GM23248 (cell line): ENCODE data around the gene AKAP13. TPM values are rescaled to one million over a fixed set of nuclear protein-coding genes. Genes with fewer than 3 reads are reported as not detected.

Experiments
- DNase-seq: peaks from one replicate; pipeline ENCODE4 v3.0.0-alpha.2; 2015
- H2AFZ ChIP-seq: fragments of 200-600 bp; sonication (generic); 2 replicates; pipeline ENCODE4 v1.6.1; 2016; ENCODE audit warnings: antibody characterized with exemption
- H3F3A ChIP-seq: fragments of 200-600 bp; sonication (generic); 2 replicates; pipeline ENCODE4 v1.6.1; 2016; ENCODE audit warnings: mild to moderate bottlenecking, antibody characterized with exemption, mixed run types; ENCODE audit not compliant: insufficient read depth
- H3K27ac ChIP-seq: fragments of 200-600 bp; sonication (generic); 2 replicates; pipeline ENCODE4 v1.5.1; 2016; ENCODE audit warnings: mild to moderate bottlenecking
- H3K27me3 ChIP-seq: fragments of 200-600 bp; sonication (generic); replicated peaks from 2 replicates; pipeline ENCODE4 v1.6.1; 2016; ENCODE audit warnings: mild to moderate bottlenecking; ENCODE audit not compliant: insufficient read depth
- H3K36me3 ChIP-seq: fragments of 200-600 bp; sonication (generic); 2 replicates; pipeline ENCODE4 v1.6.1; 2016; ENCODE audit warnings: low read depth, mild to moderate bottlenecking
- H3K4me1 ChIP-seq: fragments of 200-600 bp; sonication (generic); 2 replicates; pipeline ENCODE4 v1.6.1; 2016; ENCODE audit warnings: mild to moderate bottlenecking; ENCODE audit not compliant: insufficient read depth
- H3K4me2 ChIP-seq: fragments of 200-600 bp; sonication (generic); one replicate; pipeline ENCODE4 v1.6.1; 2016; ENCODE audit warnings: mild to moderate bottlenecking; ENCODE audit not compliant: unreplicated experiment
- H3K4me3 ChIP-seq: fragments of 200-600 bp; sonication (generic); 2 replicates; pipeline ENCODE4 v1.5.1; 2016; ENCODE audit warnings: mild to moderate bottlenecking
- H3K79me2 ChIP-seq: fragments of 200-600 bp; sonication (generic); 2 replicates; pipeline ENCODE4 v1.6.1; 2016; ENCODE audit warnings: mild to moderate bottlenecking; ENCODE audit not compliant: insufficient read depth
- H3K9ac ChIP-seq: fragments of 200-600 bp; sonication (generic); 2 replicates; pipeline ENCODE4 v1.6.1; 2016; ENCODE audit warnings: mild to moderate bottlenecking
- H3K9me2 ChIP-seq: fragments of 200-600 bp; sonication (generic); 2 replicates; pipeline ENCODE4 v1.6.1; 2016; ENCODE audit warnings: mixed run types, mild to moderate bottlenecking, moderate library complexity; ENCODE audit not compliant: insufficient read depth
- H3K9me3 ChIP-seq: fragments of 200-600 bp; sonication (generic); one replicate; pipeline ENCODE4 v1.6.1; 2017; ENCODE audit warnings: low read depth
- H4K20me1 ChIP-seq: fragments of 200-600 bp; sonication (generic); 2 replicates; pipeline ENCODE4 v1.6.0; 2016; ENCODE audit not compliant: insufficient read depth
- EZH2 ChIP-seq: fragments of 200-600 bp; sonication (generic); IDR thresholded peaks from 2 replicates; pipeline ENCODE4 v1.6.1; 2018; ENCODE audit warnings: antibody characterized with exemption, mild to moderate bottlenecking; ENCODE audit not compliant: insufficient read depth, poor library complexity, severe bottlenecking
- EZH2phosphoT487 ChIP-seq: fragments of 200-600 bp; sonication (generic); IDR thresholded peaks from 2 replicates; pipeline ENCODE4 v1.6.1; 2018; ENCODE audit warnings: antibody characterized with exemption, moderate library complexity, mild to moderate bottlenecking, low read depth; ENCODE audit not compliant: insufficient read depth
- WGBS, 2 experiments: methylation state at CpG; one replicate each; pipeline ENCODE4 v1.1.6; 2015 to 2017; ENCODE audit warnings: low lambda C conversion rate in 2 of 2, low coverage in 1 of 2; ENCODE audit errors: missing lambda C conversion rate in 2 of 2; 5-methylcytosine and 5-hydroxymethylcytosine counted together
- in situ Hi-C: fragments of 300-500 bp; cut with MboI; formaldehyde crosslinking; loops from 2 replicates; pipeline ENCODE4 v1.15.0; 2020
- polyA plus RNA-seq: library from polyadenylated mRNA; unstranded; fragments of >200 nt; fragmentation: Nextera tagmentation; extraction: Ambion mirVana; gene quantifications from 2 replicates; pipeline ENCODE4 v1.2.1, GENCODE V29; 2016
- total RNA-seq: library from RNA; depleted of rRNA; stranded (reverse); fragments of >200 nt; shearing (Covaris generic); gene quantifications from 2 replicates; pipeline ENCODE4 v1.2.3, GENCODE V29; 2014

AKAP13 gene
- total and polyA plus RNA-seq, 2 experiments from 2014 or later: 26.5 to 27.7 TPM

DNA sequence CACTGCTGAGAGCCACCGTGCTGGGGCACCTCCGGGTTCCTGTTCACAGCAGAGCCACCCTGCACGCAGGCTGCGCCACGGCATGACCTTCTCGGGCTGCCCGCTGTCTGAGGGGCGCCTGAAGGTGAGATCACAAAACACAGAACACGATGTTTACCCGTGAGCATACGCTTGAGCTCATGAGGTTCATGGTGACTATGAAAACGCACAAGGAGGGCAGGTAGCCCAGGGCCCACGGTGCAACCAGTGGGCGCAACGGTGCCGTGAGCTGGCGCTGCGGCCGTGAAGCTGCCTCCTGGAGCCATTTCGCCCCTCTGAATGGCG is 378.2 kb downstream of the AKAP13 start:
- no peak overlapping the region for H3K4me2 ChIP-seq
- H3K27me3 ChIP-seq: no peaks in the 10 kb centered on the region
- H3F3A ChIP-seq: no peaks in the 10 kb centered on the region
- no peak overlapping the region for H3K9ac ChIP-seq
- no peaks in the 10 kb centered on the region for H3K79me2 ChIP-seq
- in situ Hi-C loops: no loop called here
- no peak overlapping the region for H3K4me3 ChIP-seq
- H3K4me1 ChIP-seq: no peaks in the 10 kb centered on the region
- no peaks in the 10 kb centered on the region for H3K36me3 ChIP-seq
- no peak overlapping the region for H3K27ac ChIP-seq
- H4K20me1 ChIP-seq: no peaks in the 10 kb centered on the region
- H3K9me3 ChIP-seq: no peaks in the 10 kb centered on the region
- 96 to 98% methylated on average over 21 of the region's 21 CpGs for WGBS, 2 experiments
- H2AFZ ChIP-seq: no peak overlapping the region
- TF ChIP-seq EZH2phosphoT487: no peak
- TF ChIP-seq EZH2: no peak
- no peaks in the 10 kb centered on the region for H3K9me2 ChIP-seq
- DNase-seq: no peak

DNA sequence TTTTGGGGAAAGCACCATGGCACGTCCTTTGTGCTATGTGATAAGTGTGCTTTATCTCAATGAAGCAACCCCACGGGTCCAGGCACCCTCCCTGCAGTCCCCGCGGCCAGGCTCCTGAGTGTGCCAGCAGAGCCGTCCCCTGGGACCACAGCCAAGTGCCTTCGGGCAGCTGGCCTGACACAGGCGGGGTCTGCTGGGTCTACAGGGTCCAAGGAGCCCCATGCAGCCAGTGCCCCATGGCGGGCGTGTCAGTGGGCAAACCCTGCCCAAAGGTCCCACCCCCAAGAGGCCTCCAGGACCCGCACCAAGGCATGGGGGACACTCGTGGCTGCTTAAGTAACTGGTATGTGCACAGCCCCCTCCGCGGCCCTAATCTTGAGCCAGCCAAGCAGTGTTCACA is 379.0 kb downstream of the AKAP13 start:
- Histone ChIP-seq H3K36me3 (no peaks in the 10 kb centered on the region), H2AFZ (no peak overlapping the region), H3K27me3 (no peaks in the 10 kb centered on the region), H3K4me3 (no peak overlapping the region), H3K9ac (no peak overlapping the region), H3K4me1 (peaks cover 2% of the 10 kb centered on the region; the same call in 1 of the 2 replicates), H3K79me2 (no peaks in the 10 kb centered on the region), H3K4me2 (no peak overlapping the region), H3K9me3 (no peaks in the 10 kb centered on the region), H4K20me1 (no peaks in the 10 kb centered on the region), H3F3A (no peaks in the 10 kb centered on the region), H3K27ac (no peak overlapping the region), H3K9me2 (no peaks in the 10 kb centered on the region)
- in situ Hi-C loops: no loop called here
- 68 to 86% methylated on average over 10 of the region's 13 CpGs for WGBS, 2 experiments
- TF ChIP-seq EZH2 (no peak), EZH2phosphoT487 (no peak)
- no peak for DNase-seq

- no peaks in the 10 kb centered on the region for H3K9me3 ChIP-seq
- H3K27ac ChIP-seq: no peak overlapping the region
- H3K79me2 ChIP-seq: no peaks in the 10 kb centered on the region
- H3F3A ChIP-seq: no peaks in the 10 kb centered on the region
- WGBS, 2 experiments: 85 to 88% methylated on average over 5 to 6 of the region's 6 CpGs
- in situ Hi-C loops: no loop called here
- no peak overlapping the region for H2AFZ ChIP-seq
- H3K4me3 ChIP-seq: no peak overlapping the region
- peaks cover 7% of the 10 kb centered on the region; the same call in 1 of the 2 replicates for H3K4me1 ChIP-seq
- no peak overlapping the region for H3K4me2 ChIP-seq
- no peaks in the 10 kb centered on the region for H3K9me2 ChIP-seq
- no peaks in the 10 kb centered on the region for H4K20me1 ChIP-seq
- H3K27me3 ChIP-seq: no peaks in the 10 kb centered on the region
- TF ChIP-seq EZH2 (no peak), EZH2phosphoT487 (no peak)
- no peak for DNase-seq
- H3K9ac ChIP-seq: no peak overlapping the region
- H3K36me3 ChIP-seq: no peaks in the 10 kb centered on the region
Measured at GRCh38 chr15:85760049-85760448, 379.6 kb downstream of the AKAP13 start.

DNA sequence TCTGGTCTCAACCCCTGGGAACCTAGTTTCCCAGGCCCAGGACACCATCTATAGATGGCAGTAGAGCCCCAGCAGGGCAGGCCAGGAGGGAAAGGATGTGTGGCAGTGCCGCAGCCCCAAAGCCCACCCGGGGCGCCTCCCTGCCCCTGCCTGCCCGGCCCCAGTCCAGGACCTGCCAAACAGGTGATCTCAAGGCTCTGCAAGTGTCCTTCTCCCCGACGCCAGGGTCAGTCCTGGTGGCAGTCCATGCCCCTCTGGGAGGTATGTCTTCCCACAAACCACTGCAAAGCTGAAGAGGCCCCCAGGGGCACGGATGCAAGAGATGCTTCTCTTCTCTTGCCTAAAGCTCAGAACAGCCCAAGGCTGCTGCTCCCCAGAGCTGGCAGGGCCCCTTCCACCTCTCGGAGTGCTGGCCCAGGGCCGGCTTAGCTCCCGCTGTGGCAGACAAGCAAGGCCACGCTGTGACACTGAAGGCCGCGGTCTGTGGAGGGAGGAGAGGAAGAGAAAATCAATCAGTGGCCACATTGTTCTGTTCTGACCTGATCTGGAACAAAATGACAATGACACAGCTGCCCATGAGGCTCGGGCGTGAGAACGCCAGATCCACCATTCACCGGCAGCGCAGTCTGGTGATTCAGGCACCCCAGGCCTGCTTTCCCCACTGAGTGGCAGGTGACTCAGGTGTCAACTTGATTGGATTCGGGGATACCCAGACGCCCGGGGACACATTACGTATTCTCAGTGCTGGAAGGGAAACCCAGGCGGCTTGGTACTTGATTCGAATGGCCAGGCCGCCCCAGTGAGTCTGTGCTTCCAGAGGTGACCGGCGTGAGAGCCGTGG is 380.3 kb downstream of the AKAP13 start:
- 93% methylated on average over 21 to 28 of the region's 28 CpGs for WGBS, 2 experiments
- Histone ChIP-seq H3K27me3 (no peaks in the 10 kb centered on the region), H3K9ac (no peak overlapping the region), H3F3A (no peaks in the 10 kb centered on the region), H3K9me3 (no peaks in the 10 kb centered on the region), H3K4me1 (peaks cover 7% of the 10 kb centered on the region; the same call in 1 of the 2 replicates), H3K27ac (no peak overlapping the region), H4K20me1 (no peaks in the 10 kb centered on the region), H3K79me2 (no peaks in the 10 kb centered on the region), H3K4me3 (no peak overlapping the region), H3K9me2 (no peaks in the 10 kb centered on the region), H3K4me2 (no peak overlapping the region), H3K36me3 (no peaks in the 10 kb centered on the region), H2AFZ (no peak overlapping the region)
- no peak for TF ChIP-seq EZH2phosphoT487
- no peak for TF ChIP-seq EZH2
- DNase-seq: no peak
- in situ Hi-C loops: no loop called here

DNA sequence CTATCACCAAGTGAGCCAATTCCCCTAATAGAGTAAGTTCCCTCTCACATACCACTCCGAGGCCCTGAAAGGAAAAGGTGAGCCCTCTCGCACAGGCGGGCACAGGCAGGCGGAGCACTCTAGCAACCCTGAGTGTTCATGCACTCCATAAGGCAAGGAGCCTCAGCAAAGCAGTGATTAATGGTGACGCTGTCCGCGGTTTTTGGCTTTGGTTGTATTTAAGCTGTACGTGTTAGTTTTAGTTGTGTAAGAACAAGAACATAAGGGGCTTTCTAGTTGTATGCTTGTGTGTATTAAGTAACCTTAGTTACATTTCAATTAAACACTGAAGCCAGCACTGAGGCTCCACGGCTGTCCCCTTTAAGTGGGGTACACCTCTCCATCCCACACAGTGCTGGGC is 381.2 kb downstream of the AKAP13 start:
- no peak for DNase-seq
- WGBS, 2 experiments: 96 to 97% methylated on average over 9 of the region's 9 CpGs
- Histone ChIP-seq H4K20me1 (no peaks in the 10 kb centered on the region), H3K9me3 (no peaks in the 10 kb centered on the region), H3K9ac (no peak overlapping the region), H3K4me1 (peaks cover 7% of the 10 kb centered on the region; the same call in 1 of the 2 replicates), H2AFZ (no peak overlapping the region), H3K27me3 (no peaks in the 10 kb centered on the region), H3K4me3 (no peak overlapping the region), H3F3A (no peaks in the 10 kb centered on the region), H3K79me2 (no peaks in the 10 kb centered on the region), H3K9me2 (no peaks in the 10 kb centered on the region), H3K36me3 (no peaks in the 10 kb centered on the region), H3K27ac (no peak overlapping the region), H3K4me2 (no peak overlapping the region)
- in situ Hi-C loops: no loop called here
- TF ChIP-seq EZH2 (no peak), EZH2phosphoT487 (no peak)
